ENCODE measurements around the gene CTNNA3. TPM values are rescaled to one million over a fixed set of nuclear protein-coding genes. Genes with fewer than 3 reads are reported as not detected.
"Not testable (repeated sequence)": the region's sequence is repeated elsewhere in the genome, so short reads cannot be mapped to it uniquely, and the experiment has no call there.

Gene CTNNA3
- total RNA-seq, 1 donor from 2014 or later: 129 TPM

DNA sequence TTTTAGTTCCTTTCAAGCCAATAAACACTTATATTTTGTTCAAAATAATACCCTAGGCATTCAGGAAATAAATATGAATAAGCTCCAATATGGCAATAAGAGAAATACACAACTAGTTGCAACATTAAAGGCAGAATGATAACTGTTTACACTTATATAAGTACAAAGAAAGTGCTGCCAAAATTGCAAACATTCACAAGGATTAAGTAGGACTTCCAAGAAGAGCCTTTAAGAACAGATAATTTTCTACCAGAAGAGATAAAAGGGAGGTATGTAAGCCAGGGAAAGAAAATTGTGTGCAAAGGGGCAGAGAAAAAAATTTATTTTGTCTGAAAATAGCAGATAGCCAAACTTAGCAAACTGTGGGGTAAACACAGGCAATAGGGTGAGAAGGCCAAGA, 83.8 kb downstream of the CTNNA3 start:
- intact Hi-C loops (cut with DNase I): no loop called here
- no peak for DNase-seq
- no peak for ATAC-seq (ENCODE audit: poor library complexity)

DNA sequence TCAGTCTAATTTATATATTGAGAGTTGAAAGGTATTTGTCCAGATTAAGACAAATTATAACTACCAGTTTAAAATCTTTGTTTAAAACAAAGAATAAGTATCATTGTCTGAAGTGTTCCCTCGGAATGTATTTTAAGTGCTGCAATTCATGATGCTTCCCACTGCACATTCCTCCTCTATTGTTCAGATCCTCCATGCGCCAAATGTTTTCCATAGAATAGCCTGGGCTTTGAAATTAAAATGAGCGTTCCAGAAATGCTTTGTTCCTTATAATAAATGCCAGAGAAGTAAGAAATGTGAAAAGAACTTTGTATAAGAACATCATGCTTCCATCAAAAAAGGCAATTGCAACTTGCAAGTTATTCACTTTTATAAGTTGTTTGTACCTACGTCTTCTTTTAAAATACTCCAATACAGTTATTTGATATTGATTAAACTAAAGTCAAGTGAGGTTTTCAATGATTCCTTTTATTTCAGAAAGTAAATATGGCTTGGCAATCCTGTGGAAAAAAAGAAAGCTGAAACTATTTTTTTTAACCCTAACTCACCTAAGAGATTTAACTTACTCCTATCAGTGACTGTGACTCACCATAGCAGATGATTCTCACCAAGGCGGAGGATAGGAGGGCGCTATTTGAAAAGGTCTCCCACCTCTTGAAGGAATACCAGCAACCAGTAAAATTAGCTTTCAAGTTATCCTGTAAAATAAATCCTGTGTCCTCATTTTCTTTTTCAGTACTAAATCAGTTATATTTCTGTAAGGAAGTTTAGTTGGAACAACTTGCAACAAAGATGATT, 85.8 kb downstream of the CTNNA3 start:
- DNase-seq (no peak), ATAC-seq (ENCODE audit: poor library complexity) (no peak)
- intact Hi-C loops (cut with DNase I): no loop called here

DNA sequence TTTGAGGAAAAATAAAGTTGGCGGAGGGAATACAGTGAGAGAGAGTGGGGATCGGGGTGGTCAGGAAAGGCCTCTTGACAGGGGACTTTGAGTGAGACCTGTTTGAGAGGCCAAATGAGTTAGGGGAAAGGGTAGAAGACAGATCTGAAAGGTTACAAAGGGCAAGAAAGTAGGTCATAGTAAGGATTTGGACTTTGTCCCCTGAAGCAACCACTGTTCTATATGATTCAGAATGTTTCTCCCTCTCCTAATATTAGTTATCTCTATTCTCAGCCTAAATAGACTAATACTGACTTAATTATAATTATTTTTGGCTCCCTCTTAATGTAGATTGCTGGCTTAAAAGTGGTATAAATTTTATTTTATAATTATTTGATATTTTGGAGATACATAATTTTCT, 88.0 kb downstream of the CTNNA3 start:
- ATAC-seq (ENCODE audit: poor library complexity) (no peak), DNase-seq (no peak)
- intact Hi-C loops (cut with DNase I): no loop called here

DNA sequence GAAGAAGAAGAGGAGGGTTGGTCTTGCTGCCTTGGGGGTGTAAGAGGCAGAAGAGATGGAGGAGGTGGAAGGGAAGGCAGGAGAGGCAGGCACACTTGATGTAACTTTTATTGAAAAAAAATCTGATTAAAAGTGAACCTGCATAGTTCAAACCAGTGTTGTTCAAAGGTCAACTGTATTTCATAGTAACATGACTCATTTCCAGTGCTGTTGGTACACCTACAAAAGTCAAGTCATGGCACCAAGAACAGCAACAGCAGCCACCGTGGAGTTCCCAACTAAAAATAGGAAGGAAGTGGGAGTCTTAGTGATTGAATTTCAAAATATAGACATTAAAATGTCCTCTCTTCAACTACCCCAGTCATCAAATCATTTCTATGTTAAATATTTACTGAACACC, 88.5 kb downstream of the CTNNA3 start:
- intact Hi-C loops (cut with DNase I): no loop called here
- ATAC-seq (ENCODE audit: poor library complexity) (no peak), DNase-seq (no peak)

DNA sequence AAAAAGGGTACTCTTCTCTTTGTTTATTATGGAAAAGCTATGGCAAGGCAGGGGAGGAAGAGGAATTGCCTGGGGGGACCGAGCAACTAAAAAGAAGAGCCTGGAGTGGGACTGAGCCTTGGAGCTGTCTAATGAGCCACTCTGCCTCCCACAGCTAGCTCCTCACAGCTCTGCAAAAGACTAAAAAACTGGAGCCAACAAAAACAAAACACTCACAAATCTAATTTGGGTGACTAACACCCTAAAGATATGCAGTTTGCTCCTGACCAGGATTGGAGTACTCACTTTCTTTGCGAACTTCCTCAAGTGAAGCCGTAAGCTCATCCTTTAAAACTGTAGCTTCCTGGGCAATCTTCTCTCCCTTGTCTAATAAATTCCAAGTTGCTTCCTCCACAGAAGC, 89.4 kb downstream of the CTNNA3 start:
- ATAC-seq (ENCODE audit: poor library complexity) (no peak), DNase-seq (no peak)

DNA sequence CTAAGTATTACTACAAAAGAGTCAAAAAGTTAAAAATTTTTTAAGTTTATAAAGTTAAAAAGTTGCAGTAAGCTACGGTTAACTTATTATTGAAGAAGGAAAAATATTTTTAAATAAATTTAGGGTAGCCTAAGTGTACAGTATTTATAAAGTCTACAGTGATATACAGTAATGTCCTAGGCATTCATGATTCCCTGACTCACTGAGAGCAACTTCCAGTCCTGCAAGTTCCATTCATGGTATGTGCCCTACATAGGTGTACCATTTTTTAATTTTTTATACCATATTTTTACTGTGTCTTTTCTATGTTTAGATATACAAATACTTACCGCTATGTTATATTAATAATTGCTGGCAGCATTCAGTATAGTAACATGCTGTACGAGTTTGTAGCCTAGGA, 92.3 kb downstream of the CTNNA3 start:
- no peak for ATAC-seq (ENCODE audit: poor library complexity)
- DNase-seq: no peak
- intact Hi-C loops (cut with DNase I): no loop called here

More for the DNA sequence above, 89.4 kb downstream of the CTNNA3 start:
- intact Hi-C loops (cut with DNase I): no loop called here

DNA sequence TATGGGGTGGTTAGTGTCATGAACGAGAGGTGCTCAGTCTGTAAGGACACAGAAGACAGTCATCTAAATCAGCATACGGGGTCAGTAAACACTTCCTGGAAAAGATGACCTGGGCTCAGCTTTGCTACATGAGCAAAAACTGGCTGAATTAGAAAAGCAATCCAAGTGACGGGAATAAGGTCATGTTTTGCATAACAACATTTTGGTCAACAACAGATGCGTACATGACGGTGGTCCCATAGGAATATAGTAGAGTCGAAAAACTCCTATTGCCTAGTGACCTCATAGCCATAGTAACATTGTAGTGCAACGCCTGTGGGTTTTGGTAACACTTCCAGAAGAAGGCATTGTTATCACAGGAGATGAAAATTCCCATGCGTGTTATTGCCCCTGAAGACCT, 92.9 kb downstream of the CTNNA3 start:
- ATAC-seq (ENCODE audit: poor library complexity) (no peak), DNase-seq (no peak)
- intact Hi-C loops (cut with DNase I): no loop called here

DNA sequence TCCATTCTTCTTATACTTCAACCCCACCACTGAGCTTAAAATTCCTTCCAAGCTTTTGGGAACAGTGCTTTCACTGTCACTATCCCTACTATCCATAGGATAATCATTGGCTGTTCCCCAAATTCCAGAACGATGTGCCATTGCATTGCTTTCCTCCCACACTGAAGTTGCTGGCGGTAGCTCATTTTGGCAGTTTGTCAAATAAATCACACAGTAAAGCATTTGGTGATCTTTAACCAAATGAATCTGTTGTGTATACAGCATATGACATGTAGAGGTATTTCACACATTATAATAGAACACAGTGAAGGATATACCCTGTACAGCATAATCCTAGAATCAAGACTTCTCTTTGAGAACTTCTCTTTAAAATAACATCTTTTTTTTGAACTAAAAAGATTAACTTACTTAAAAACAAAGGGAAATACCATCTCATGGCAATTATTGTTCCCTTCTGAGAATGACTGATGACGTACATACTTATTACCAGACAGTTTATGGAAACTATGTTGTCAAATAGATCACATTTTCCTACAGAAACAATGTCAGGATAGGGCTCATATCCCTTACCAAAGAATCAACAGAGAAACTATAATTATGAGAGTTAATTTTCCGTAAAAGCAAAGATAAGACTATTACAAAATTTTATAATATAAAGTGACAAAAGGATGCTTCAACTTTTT, 93.6 kb downstream of the CTNNA3 start:
- no peak for DNase-seq
- intact Hi-C loops (cut with DNase I): no loop called here
- no peak for ATAC-seq (ENCODE audit: poor library complexity)

DNA sequence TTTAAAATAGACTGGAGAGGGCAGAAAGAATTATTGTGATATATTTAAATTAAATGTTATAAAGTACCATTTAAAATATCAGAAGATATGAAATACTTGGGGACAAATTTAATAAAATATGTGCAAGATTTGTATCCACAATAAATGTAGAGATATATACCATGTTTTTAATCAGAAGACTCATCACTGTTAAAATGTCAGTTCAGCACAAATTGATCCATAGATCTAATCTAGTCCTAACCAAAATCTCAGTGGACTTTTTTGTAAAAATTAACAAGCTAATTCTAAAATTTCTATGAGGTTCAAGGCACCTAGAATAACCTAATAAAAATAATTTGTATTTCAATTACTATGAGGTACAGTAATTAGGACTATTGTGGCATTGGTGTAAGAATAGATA, 96.4 kb downstream of the CTNNA3 start:
- ATAC-seq (ENCODE audit: poor library complexity): no peak
- no peak for DNase-seq
- intact Hi-C loops (cut with DNase I): no loop called here

DNA sequence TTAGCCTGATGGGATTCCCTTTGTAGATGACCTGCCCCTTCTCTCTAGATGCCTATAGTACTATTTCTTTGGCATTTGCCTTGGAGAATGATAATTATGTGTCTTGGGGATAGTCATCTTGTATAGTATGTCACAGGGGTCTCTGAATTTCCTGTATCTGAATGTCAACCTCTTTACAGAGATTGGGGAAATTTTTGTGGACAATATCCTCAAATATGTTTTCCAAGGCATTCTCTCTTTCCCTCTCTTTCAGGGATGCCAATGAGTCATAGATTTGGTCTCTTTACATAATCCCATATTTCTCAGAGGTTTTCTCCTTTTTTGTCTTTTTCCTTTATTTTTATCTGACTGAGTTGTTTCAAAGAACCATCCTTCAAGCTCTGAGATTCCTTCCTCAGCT, 99.4 kb downstream of the CTNNA3 start:
- DNase-seq (no peak), ATAC-seq (ENCODE audit: poor library complexity) (no peak)
- intact Hi-C loops (cut with DNase I): no loop called here

DNA sequence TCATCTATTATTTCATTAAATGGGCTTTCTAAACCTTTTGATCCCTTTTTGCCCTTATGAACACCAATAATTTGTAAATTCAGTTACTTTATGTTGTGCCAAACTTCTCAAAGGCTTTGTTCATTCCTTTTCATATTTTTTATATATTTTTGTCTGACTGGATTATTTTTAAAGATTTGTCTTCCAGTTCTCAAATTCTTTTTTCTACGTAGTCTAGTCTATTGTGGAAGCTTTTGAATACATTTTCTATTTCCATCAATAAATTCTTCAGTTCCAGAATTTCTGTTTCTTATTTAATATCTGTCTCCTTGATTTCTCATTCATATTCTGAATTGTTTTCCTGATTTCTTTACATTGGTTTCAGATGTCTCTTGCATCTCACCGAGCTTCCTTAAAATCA, 108.2 kb downstream of the CTNNA3 start:
- DNase-seq (no peak), ATAC-seq (ENCODE audit: poor library complexity) (no peak)

DNA sequence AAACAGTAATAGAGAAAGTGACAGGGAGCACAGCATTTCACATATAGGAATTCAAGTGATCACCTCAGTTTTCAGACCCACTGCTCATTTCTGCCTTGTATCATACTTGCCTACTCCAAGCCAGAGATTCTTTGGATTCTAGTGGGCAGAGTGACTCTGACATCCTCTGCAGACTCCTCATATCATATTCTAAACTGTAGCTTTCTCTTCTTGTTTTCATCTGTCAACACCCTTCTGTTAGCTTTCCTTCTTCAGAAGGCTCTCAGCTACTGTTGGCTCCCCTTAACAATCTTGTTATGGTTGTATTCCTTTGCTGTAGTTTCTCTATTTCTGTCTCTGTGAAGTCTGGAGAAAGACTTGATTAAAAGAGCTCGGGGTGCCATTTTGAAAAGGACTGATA, 120.5 kb downstream of the CTNNA3 start:
- peak; percentile 85 for ATAC-seq (ENCODE audit: poor library complexity)
- intact Hi-C loops (cut with DNase I): no loop called here
- no peak for DNase-seq

More for the DNA sequence above, 108.2 kb downstream of the CTNNA3 start:
- intact Hi-C loops (cut with DNase I): no loop called here

DNA sequence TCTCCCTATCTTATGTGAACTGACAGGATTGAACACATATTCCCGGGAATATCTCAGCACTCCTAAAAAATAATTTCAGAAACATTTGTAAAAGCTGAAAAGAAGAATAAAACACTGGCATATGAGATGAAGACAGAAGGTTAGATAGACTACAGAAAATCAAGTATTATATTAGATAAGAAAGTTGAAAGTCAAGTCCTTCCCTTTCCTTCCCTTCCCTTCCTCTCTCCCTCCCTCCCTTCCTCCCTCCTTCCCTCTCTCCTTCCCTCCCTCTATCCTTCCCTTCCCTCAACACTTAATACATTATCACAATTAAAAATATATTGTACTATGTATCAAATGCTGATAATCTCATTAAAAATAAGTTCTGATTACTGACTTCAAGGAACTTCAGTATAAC, 122.5 kb downstream of the CTNNA3 start:
- intact Hi-C loops (cut with DNase I): no loop called here
- no peak for DNase-seq
- ATAC-seq (ENCODE audit: poor library complexity): no peak

DNA sequence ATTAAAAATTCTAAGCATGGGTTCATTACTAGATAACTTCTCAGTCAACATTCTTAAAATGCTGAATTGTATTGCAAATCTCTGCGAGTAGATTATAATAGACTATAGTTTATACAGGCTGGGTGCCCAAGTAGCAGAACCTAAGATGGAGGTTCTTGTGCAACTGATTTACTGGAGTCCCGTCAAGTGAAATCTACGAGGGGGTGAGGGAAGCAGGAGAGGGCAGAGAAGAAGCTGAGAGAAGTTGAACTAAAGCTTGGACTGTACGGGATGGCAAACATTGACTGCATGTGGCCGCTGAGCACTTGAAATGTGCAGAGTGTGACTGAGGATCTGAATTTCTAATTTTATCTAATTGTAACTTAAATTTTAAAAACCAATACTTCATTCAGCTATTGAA, 124.5 kb downstream of the CTNNA3 start:
- ATAC-seq (ENCODE audit: poor library complexity): no peak
- intact Hi-C loops (cut with DNase I): no loop called here

DNA sequence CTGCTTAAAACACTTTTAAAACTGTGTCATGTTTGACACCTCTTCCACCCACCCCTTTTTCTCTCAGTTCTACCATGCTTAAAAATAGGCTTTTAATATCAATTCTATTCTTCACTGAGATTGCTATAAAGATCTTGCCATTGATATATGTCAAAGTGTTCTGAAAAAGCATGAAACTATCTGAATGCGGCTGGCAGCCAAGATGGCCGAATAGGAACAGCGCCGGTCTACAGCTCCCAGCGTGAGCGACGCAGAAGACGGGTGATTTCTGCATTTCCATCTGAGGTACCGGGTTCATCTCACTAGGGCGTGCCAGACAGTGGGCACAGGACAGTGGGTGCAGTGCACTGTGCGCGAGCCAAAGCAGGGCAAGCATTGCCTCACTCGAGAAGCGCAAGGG, 137.7 kb downstream of the CTNNA3 start:
- intact Hi-C loops (cut with DNase I); DNase-seq; ATAC-seq (ENCODE audit: poor library complexity): not testable (repeated sequence)

More for the DNA sequence above, 124.5 kb downstream of the CTNNA3 start:
- DNase-seq: no peak

DNA sequence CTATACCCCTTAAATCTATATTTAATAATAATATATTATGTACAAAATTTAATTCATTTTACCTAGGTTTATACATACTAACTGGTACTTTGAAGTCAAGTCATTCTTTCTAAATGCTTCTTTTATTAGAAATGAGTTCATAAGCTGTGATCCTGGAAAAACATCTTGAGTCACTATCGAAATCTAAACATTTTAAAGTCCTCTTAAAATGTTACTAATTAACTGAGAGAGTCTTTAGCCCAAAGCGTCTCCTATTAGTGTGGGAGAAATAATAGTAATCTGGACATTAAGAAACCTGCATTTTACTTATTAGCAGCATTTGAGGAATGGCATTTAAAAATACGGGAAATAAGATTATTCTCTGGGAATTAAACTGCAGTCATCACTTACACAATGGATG, 142.7 kb downstream of the CTNNA3 start:
- ATAC-seq (ENCODE audit: poor library complexity) (no peak), DNase-seq (no peak)
- intact Hi-C loops (cut with DNase I): no loop called here

DNA sequence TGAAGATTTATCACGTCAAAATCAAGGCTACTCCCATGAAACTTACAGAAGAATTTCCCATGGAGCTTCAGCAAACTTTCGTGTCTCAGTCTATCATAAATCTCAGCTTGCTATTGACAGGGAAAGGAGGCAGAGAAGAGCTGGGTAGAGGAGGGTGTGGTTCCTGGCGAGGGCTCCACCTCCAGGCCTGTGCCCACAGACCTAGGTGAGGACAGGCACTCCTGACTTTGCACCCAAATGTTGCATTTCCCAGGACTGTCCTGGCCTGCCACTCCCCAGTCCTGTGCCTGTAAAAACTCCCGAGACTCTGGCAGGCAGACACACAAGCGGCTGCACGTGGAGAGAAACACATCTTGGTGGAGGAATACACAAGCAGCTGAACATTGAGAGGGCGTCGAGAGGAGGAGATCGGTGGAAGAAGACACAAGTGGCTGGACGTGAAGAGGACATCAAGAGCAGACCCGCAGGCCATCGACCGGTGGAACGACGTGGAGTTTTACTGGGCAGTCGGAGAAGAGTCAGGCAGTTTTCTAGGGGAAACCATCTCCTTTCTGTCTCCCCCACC, 145.1 kb downstream of the CTNNA3 start:
- DNase-seq (peak; percentile 34), ATAC-seq (ENCODE audit: poor library complexity) (peak; percentile 39)
- intact Hi-C loops (cut with DNase I): no loop called here

DNA sequence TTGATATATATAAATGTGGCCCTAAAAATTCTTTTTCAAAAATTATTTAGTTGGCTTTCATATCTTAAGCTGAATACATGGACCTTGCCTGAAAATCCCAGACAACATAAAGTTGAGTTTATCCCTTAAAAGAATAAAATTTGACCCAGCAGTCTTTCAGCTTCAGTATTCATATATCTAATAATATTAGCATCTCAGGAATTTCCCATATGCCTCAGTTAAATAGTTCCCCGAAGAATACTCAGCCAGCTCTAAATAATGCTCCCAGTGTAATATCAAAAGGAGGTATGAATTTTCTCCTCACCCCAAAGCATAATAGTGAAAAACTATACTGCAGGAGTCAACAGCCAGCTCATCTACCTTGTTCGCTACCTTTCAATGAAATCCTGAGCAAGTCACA, 145.9 kb downstream of the CTNNA3 start:
- ATAC-seq (ENCODE audit: poor library complexity) (no peak), DNase-seq (no peak)
- intact Hi-C loops (cut with DNase I): no loop called here

DNA sequence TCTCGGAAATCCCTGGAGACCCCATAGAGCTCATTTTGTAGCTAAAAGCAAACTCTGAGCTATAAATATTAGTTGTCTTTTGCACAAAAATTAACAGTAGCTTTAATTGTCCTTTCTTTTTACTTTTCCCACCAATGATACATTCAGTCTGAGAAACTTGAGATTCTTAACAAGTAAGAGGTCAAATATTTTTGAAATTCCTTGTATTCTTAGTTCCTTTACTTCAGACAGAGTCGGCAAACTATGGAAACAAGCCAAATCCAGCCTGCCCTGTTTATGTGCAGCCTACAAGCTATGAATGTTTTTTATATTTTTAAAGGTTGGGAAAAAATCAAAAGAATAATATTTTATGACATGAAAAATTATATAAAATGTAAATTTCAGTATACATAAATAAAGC, 146.6 kb downstream of the CTNNA3 start:
- intact Hi-C loops (cut with DNase I): no loop called here
- ATAC-seq (ENCODE audit: poor library complexity) (no peak), DNase-seq (no peak)

DNA sequence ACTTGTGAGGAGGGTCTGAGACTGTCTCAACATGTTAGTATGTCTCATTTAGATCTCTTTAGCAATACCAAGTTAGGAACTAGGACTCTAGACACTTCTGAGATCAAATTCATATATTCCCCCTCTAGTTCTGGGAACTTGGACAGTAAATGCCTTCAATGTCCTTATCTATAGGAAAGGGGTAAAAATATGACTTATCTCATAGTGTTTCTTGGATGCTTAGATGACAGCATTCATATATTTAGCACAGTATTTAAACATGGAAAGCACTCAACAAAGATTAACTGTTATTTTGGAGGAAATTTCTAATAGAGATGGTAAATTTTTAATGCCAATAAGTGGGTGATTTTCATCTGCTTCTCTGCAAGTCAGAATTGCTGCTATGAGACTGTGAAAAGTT, 154.6 kb downstream of the CTNNA3 start:
- intact Hi-C loops (cut with DNase I): no loop called here
- DNase-seq (no peak), ATAC-seq (ENCODE audit: poor library complexity) (no peak)

Data from Right ventricle myocardium superior (tissue), 1 donor.